HepG2 (cell line): ENCODE data around the gene ARL4D. TPM values are rescaled to one million over a fixed set of nuclear protein-coding genes. Genes with fewer than 3 reads are reported as not detected.

Source experiments
- BORCS8-MEF2B ChIP-seq: sonication (generic); formaldehyde crosslinking; IDR thresholded peaks from 2 replicates; pipeline ENCODE4 v1.8.0; 2022; ENCODE audit warnings: mild to moderate bottlenecking, missing genetic modification reagents
- ELK4 ChIP-seq: sonication (generic); formaldehyde crosslinking; IDR thresholded peaks from 2 replicates; pipeline ENCODE4 v1.9.0; 2021; ENCODE audit warnings: missing genetic modification reagents, borderline replicate concordance
- HINFP ChIP-seq: sonication (generic); formaldehyde crosslinking; IDR thresholded peaks from 2 replicates; pipeline ENCODE4 v1.4.0; 2020; ENCODE audit warnings: low read depth, mild to moderate bottlenecking, missing genetic modification reagents
- HIVEP1 ChIP-seq: sonication (generic); formaldehyde crosslinking; IDR thresholded peaks from 2 replicates; pipeline ENCODE4 v1.4.0; 2020; ENCODE audit warnings: mild to moderate bottlenecking, missing genetic modification reagents
- IKZF1 ChIP-seq: fragments of 450-650 bp; IDR thresholded peaks from 2 replicates; pipeline ENCODE4 v1.7.1; 2016
- MEF2D ChIP-seq: sonication (generic); formaldehyde crosslinking; IDR thresholded peaks from 2 replicates; pipeline ENCODE4 v1.5.1; 2020; ENCODE audit warnings: mild to moderate bottlenecking, missing genetic modification reagents
- MTF1 ChIP-seq: sonication (generic); formaldehyde crosslinking; IDR thresholded peaks from 2 replicates; pipeline ENCODE4 v1.5.0; 2020; ENCODE audit warnings: missing genetic modification reagents
- NFATC3 ChIP-seq: sonication (generic); formaldehyde crosslinking; IDR thresholded peaks from 2 replicates; pipeline ENCODE4 v1.5.1; 2020; ENCODE audit warnings: mild to moderate bottlenecking, missing genetic modification reagents
- NR0B2 ChIP-seq: sonication (generic); formaldehyde crosslinking; IDR thresholded peaks from 2 replicates; pipeline ENCODE4 v1.4.0; 2020; ENCODE audit warnings: mild to moderate bottlenecking, missing genetic modification reagents
- RBAK ChIP-seq: sonication (generic); formaldehyde crosslinking; IDR thresholded peaks from 2 replicates; pipeline ENCODE4 v1.5.1; 2020; ENCODE audit warnings: mild to moderate bottlenecking, missing genetic modification reagents
- SALL1 ChIP-seq: sonication (generic); formaldehyde crosslinking; IDR thresholded peaks from 2 replicates; pipeline ENCODE4 v1.8.0; 2022; ENCODE audit warnings: mild to moderate bottlenecking, missing genetic modification reagents
- SMAD1 ChIP-seq: sonication (generic); formaldehyde crosslinking; IDR thresholded peaks from 2 replicates; pipeline ENCODE4 v1.4.0; 2020; ENCODE audit warnings: missing genetic modification reagents, low read depth, mild to moderate bottlenecking, borderline replicate concordance
- SSRP1 ChIP-seq: IDR thresholded peaks from 2 replicates; pipeline ENCODE4 v1.6.1; 2016; ENCODE audit warnings: control low read depth
- SUZ12 ChIP-seq: fragments of 150-350 bp; IDR thresholded peaks from 2 replicates; pipeline ENCODE4 v1.6.1; 2014; ENCODE audit warnings: low read depth, low read length
- ZKSCAN8 ChIP-seq: IDR thresholded peaks from 2 replicates; pipeline ENCODE4 v1.6.1; 2016; ENCODE audit warnings: borderline replicate concordance, missing genetic modification reagents, missing compliant biosample characterization
- ZNF207 ChIP-seq: fragments of 450-650 bp; IDR thresholded peaks from 2 replicates; pipeline ENCODE4 v1.6.1; 2016; ENCODE audit warnings: antibody characterized with exemption, borderline replicate concordance
- ZNF432 ChIP-seq: sonication (generic); formaldehyde crosslinking; IDR thresholded peaks from 2 replicates; pipeline ENCODE4 v1.5.0; 2020; ENCODE audit warnings: missing genetic modification reagents, mild to moderate bottlenecking, borderline replicate concordance
- ZNF546 ChIP-seq: sonication (generic); formaldehyde crosslinking; conservative IDR thresholded peaks from 2 replicates; pipeline ENCODE4 v1.8.1; 2023; ENCODE audit warnings: mild to moderate bottlenecking, missing genetic modification reagents
- ZNF580 ChIP-seq: IDR thresholded peaks from 2 replicates; pipeline ENCODE4 v1.6.1; 2016; ENCODE audit warnings: low read depth, borderline replicate concordance
- ZNF598 ChIP-seq: sonication (generic); formaldehyde crosslinking; IDR thresholded peaks from 2 replicates; pipeline ENCODE4 v1.5.1; 2020; ENCODE audit warnings: mild to moderate bottlenecking, missing genetic modification reagents, borderline replicate concordance
- ZZZ3 ChIP-seq: sonication (generic); formaldehyde crosslinking; IDR thresholded peaks from 2 replicates; pipeline ENCODE4 v1.4.0; 2020; ENCODE audit warnings: missing genetic modification reagents, mild to moderate bottlenecking, borderline replicate concordance
- polyA plus RNA-seq, 8 experiments: library from polyadenylated mRNA; depleted of rRNA in 3 of 8; stranded (reverse) in 7 of 8; unstranded in 1 of 8; fragments of >200 nt; fragmentation: Illumina TruSeq in 4 of 8; extraction: Trizol in 4 of 8; gene quantifications; 2 replicates each; pipeline versions ENCODE4 v1.2.1 to v1.2.3, GENCODE V29; 2011 to 2016; ENCODE audit warnings: low read depth in 4 of 8, missing spikeins in 1 of 8, mixed read lengths in 1 of 8; ENCODE audit not compliant: insufficient read depth in 1 of 8
- total RNA-seq, 5 experiments: library from RNA; depleted of rRNA; stranded (reverse); fragments of >200 nt; fragmentation: Illumina TruSeq; extraction: Trizol; gene quantifications; 2 replicates each; pipeline ENCODE4 v1.2.3, GENCODE V29; 2016; ENCODE audit warnings: low read depth in 1 of 5
- TF ChIP-seq, protein P1 (sequence below): sonication (generic); formaldehyde crosslinking; IDR thresholded peaks from 2 replicates; pipeline ENCODE4 v1.4.0; 2020; ENCODE audit warnings: missing genetic modification reagents, borderline replicate concordance
- TF ChIP-seq, protein P2 (sequence below): sonication (generic); formaldehyde crosslinking; IDR thresholded peaks from 2 replicates; pipeline ENCODE4 v1.5.1; 2020; ENCODE audit warnings: missing genetic modification reagents, mild to moderate bottlenecking, borderline replicate concordance

ARL4D gene
- total and polyA plus RNA-seq, 2 of the 13 experiments (the other 11 are each of a cell fraction or from before 2014, with no cell fraction given), result 9.0 to 25.9 TPM

DNA sequence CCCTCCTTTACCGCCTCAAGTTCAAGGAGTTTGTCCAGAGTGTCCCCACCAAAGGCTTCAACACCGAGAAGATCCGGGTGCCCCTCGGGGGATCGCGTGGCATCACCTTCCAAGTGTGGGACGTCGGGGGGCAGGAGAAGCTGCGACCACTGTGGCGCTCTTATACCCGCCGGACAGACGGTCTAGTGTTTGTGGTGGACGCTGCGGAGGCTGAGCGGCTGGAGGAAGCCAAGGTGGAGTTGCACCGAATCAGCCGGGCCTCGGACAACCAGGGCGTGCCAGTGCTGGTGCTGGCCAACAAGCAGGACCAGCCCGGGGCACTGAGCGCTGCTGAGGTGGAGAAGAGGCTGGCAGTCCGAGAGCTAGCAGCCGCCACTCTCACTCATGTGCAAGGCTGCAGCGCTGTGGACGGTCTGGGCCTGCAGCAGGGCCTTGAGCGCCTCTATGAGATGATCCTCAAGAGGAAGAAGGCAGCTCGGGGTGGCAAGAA, 1.1 kb downstream of the ARL4D start (continued):
- TF ChIP-seq ELK4 (CRISPR knock-in tag) (no peak), ZNF207 (no peak), ZKSCAN8 (CRISPR knock-in tag) (no peak), SALL1 (CRISPR knock-in tag) (no peak; the same call in 1 of the 2 replicates), MTF1 (CRISPR knock-in tag) (no peak), HINFP (CRISPR knock-in tag) (no peak), MEF2D (no peak), RBAK (CRISPR knock-in tag) (no peak), SSRP1 (no peak), ZNF432 (CRISPR knock-in tag) (no peak), ZNF580 (no peak), BORCS8-MEF2B (CRISPR knock-in tag) (no peak; the same call in 1 of the 2 replicates), IKZF1 (no peak), ZNF546 (CRISPR knock-in tag) (no peak), ZNF598 (CRISPR knock-in tag) (0 out of 2 replicates have a peak, but pooled peaks have one; percentile 45), NFATC3 (CRISPR knock-in tag) (0 out of 2 replicates have a peak, but pooled peaks have one; percentile 48), SUZ12 (no peak), ZZZ3 (CRISPR knock-in tag) (no peak), HIVEP1 (0 out of 2 replicates have a peak, but pooled peaks have one; percentile 44), NR0B2 (CRISPR knock-in tag) (0 out of 2 replicates have a peak, but pooled peaks have one; percentile 47), SMAD1 (no peak)
- TF ChIP-seq, protein P1, sequence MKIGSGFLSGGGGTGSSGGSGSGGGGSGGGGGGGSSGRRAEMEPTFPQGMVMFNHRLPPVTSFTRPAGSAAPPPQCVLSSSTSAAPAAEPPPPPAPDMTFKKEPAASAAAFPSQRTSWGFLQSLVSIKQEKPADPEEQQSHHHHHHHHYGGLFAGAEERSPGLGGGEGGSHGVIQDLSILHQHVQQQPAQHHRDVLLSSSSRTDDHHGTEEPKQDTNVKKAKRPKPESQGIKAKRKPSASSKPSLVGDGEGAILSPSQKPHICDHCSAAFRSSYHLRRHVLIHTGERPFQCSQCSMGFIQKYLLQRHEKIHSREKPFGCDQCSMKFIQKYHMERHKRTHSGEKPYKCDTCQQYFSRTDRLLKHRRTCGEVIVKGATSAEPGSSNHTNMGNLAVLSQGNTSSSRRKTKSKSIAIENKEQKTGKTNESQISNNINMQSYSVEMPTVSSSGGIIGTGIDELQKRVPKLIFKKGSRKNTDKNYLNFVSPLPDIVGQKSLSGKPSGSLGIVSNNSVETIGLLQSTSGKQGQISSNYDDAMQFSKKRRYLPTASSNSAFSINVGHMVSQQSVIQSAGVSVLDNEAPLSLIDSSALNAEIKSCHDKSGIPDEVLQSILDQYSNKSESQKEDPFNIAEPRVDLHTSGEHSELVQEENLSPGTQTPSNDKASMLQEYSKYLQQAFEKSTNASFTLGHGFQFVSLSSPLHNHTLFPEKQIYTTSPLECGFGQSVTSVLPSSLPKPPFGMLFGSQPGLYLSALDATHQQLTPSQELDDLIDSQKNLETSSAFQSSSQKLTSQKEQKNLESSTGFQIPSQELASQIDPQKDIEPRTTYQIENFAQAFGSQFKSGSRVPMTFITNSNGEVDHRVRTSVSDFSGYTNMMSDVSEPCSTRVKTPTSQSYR, result no peak
- TF ChIP-seq, protein P2, sequence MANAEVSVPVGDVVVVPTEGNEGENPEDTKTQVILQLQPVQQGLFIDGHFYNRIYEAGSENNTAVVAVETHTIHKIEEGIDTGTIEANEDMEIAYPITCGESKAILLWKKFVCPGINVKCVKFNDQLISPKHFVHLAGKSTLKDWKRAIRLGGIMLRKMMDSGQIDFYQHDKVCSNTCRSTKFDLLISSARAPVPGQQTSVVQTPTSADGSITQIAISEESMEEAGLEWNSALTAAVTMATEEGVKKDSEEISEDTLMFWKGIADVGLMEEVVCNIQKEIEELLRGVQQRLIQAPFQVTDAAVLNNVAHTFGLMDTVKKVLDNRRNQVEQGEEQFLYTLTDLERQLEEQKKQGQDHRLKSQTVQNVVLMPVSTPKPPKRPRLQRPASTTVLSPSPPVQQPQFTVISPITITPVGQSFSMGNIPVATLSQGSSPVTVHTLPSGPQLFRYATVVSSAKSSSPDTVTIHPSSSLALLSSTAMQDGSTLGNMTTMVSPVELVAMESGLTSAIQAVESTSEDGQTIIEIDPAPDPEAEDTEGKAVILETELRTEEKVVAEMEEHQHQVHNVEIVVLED (CRISPR knock-in tag), result no peak
